NCI-H1105 treated with DMSO at 0.1 percent for 48 hours (cell line): ENCODE results near the gene MS4A18.
"Not testable (repeated sequence)": the region's sequence is repeated elsewhere in the genome, so short reads cannot be mapped to it uniquely, and the experiment has no call there.

ENCODE experiments used
- DNase-seq: peaks from one replicate; lab custom pipeline; 2025; lab: John Stamatoyannopoulos, UW

The MS4A18 gene

GRCh38 chr11:60724420-60724819, at the start of gene MS4A18:
Gene MS4A18 (plus strand): TSS chr11:60724720.
- DNase-seq: no peak

DNA sequence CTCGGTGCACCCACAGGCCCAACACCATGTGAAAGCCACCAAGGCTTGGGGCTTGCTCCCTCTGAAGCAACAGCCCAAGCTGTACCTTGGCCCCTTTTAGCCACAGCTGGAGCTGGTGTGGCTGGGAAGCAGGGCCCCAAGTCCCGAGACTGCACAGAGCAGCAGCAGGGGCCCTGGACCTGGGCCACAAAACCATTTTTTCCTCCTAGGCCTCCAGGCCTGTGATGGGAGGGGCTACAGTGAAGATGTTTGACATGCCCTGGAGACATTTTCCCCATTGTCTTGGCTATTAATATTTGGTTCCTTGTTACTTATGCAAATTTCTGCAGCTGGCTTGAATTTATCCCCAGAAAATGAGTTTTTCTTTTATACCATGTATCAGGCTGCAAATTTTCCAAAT, 46.3 kb upstream of the MS4A18 start:
- not testable (repeated sequence) for DNase-seq

GRCh38 chr11:60679879-60680278, 44.6 kb upstream of the MS4A18 start:
- no peak for DNase-seq

- no peak for DNase-seq
These were observed 43.9 kb upstream of the MS4A18 start for GRCh38 chr11:60680455-60681119.

- not testable (repeated sequence) for DNase-seq
These were observed 40.0 kb upstream of the MS4A18 start for GRCh38 chr11:60684541-60684848.

GRCh38 chr11:60691661-60692060, 32.9 kb upstream of the MS4A18 start:
- DNase-seq: no peak

DNA sequence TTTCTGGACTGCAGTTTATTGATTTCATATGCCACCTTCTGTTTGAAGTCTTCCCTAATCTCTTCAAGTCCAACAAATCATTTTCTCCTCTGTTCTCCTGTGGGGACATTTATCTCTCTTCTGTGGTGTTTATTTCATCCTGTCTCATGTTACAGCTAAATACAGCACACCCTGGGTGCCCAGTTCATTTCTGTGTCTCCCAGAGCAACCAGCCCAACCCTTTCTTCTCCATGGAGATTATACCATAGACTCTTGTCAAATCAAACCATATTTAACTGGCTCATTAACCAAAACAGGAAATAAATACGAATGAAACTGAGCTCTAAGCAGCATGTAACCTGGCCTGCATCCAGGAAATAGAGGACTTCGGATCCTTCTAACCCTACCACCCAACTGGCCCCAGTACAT, 25.2 kb upstream of the MS4A18 start, which contains the start of gene MS4A8:
Gene MS4A8, plus strand, starts transcription at position 329 of the 408 bp plus-strand sequence. CDS start 1,249 bp downstream, outside the sequence.
- peak; percentile 96 for DNase-seq

GRCh38 chr11:60699936-60700335, 24.6 kb upstream of the MS4A18 start:
- DNase-seq: no peak

DNA sequence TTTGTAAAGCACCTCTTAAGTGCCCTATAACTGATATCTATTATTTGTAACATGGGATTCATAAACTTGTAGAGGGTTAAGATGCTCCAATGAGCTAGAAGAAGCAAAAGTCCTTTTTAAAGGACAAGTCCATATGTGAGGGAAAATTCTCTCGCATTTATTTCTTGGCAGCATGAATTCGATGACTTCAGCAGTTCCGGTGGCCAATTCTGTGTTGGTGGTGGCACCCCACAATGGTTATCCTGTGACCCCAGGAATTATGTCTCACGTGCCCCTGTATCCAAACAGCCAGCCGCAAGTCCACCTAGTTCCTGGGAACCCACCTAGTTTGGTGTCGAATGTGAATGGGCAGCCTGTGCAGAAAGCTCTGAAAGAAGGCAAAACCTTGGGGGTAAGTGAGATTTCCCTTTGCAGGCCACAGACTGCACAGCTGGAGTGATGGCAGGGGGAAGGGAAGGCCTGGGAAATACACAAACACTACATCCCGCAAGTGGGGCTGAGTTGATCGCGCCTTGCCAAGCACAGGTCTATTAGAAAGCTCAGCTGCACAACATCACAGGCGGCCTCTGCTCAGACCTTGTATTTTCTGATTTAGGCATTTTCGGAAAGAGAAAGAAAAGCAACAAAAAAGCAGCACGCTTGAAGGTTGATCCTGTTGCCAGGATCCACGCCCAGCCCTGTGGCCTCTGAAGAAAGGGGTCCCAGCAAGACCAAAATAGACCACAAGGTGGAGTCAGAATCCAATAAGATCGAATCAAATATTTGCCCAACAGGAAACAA, 23.6 kb upstream of the MS4A18 start:
- peak; percentile 88 for DNase-seq

DNA sequence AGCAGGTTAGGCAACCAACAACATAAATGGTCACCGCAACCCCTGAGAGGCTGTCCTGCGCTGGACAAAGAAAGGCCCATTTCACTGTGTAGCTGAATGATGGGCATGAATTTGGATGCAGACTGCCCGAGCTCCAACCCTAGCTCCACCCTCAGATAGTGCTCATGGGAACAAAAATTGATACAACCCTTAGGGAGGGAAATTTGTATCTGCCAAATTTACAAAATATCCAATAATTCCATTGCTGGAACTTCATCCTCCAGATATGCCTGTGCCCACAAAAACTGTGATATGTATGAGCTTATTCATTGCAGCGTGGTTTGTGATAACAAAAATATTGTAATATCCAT, 23.1 kb upstream of the MS4A18 start:
- DNase-seq: no peak

DNA sequence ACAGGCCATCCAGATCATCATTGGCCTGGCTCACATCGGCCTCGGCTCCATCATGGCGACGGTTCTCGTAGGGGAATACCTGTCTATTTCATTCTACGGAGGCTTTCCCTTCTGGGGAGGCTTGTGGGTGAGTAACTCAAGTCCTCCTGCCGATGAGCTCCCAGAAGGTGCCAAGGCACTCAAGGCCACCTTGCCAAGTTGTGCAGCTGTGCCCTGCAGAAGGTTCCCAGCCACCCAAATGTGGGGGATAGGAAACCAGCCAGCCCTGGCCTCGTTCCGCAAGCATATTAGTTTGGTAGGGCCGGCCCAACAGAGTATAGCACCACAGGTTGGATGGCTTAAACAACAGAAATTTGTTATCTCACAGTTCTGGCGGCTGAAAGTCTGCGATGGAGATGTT, 21.1 kb upstream of the MS4A18 start:
- DNase-seq: no peak

DNA sequence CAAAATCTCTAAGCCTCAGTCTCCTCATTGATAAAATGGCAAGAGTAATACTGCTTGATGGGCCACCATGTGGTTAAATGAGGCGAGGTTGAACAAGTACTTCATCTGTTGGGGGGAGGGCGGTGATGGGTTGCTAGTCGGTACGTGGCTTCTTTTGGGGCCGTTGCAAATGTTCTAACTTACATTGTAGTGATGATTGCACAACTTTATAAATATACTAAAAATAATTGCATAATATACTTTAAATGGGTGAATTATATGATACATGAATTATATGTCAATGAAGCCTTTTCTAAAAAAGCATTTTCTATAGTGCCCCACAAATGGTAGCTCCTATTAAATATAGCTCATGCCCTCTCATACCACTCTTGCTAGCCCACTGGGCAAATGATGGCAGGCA, 18.6 kb upstream of the MS4A18 start:
- DNase-seq: no peak

DNA sequence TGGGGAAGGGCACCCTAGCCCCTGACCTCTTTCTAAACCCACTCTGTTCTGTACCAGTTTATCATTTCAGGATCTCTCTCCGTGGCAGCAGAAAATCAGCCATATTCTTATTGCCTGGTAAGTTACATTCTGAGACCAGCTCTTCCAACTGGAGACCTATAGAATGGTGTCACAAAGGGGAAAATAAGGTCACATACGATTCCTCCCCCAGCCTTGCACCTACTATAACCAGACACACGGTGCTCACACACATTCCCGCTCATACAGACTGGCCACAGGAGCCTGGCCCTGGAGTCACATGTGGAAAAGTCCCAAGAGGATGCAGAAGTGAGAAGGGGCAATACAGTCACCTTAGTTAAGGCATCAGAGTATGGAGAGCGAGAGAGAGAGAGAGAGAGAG, 17.6 kb upstream of the MS4A18 start:
- DNase-seq: no peak

DNA sequence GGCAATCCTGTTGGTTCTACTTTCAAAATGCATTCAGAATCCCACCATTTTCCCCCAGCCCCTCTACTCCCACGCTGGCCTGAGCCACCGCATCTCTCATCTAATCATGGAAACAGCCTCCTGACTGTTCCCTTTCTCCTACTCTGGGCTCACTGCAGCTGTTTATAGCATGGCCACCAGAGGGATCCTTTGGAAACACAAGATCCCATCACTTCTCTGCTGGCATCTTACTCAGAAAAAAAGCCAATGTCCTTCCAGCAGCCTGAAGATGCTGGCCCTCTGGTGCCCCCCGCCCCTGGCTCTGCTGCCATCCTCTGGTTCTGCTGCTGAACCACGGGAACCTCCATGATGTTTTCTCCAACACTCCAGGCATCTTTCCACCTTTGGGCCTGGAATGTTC, 14.0 kb upstream of the MS4A18 start:
- no peak for DNase-seq

- DNase-seq: no peak
These were observed 13.2 kb upstream of the MS4A18 start for GRCh38 chr11:60711276-60711675.

- DNase-seq: not testable (repeated sequence)
These were observed 11.1 kb upstream of the MS4A18 start for GRCh38 chr11:60713423-60713822.

GRCh38 chr11:60717956-60718355, 6.6 kb upstream of the MS4A18 start:
- no peak for DNase-seq

DNA sequence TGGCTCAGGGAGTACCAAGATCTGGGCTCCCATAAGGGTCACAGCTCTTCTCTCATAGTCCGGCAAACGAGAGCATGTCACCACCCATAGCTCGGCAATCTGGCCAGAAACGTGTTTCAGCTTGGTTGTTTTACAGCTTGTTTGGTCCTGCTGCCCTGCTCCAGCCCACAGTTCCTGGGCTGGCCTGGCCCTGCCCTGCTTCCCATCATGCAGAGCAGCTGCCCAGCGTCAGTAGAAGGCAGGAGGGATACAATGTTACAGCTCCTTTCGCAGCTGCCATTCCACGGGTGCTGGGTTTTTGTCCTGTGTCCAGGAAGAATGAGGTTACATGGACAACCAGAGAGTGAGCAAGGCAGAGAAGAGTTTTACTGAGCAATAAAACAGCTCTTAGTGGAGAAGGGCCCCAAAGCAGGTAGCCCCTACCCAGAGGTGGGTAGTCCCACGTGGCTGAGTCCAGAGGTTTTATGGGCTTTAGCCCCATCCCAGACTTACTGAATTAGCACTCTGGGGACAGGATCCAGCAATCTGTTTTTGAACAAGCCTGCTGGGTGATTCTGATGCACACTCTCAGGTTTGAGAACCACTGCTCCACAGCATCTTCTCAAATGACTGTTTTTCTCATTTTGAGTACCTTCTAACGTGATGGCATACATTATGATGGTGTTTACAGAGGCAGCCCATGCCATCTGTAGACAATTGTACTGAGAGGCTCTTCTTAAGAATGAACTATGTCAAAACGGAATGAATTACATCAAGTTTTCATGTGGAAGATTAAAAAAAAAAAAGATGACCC, 5.8 kb upstream of the MS4A18 start:
- DNase-seq: no peak

DNA sequence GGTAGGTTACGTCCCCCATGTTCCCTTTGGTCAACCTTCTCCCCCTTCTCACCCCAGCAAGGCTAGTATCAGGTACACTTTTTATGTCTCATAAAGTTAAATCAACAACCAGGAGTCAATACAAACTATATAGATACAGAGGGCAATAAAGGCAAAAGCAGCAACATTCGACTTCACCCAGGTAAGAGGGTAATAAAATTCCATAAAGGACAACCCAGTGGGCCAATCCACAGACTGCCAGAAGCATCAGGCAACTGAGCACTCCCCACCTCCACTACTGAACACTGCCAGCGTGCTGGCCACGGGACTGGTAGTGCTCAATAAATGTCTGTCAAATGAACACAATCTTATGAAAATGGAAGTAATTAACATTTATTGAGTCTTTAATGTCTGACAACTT, 5.1 kb upstream of the MS4A18 start:
- no peak for DNase-seq

- DNase-seq: no peak
These were observed 4.1 kb upstream of the MS4A18 start for GRCh38 chr11:60720460-60720859.

GRCh38 chr11:60725592-60725991, 1.1 kb downstream of the MS4A18 start:
- no peak for DNase-seq

GRCh38 chr11:60731586-60731985, 7.1 kb downstream of the MS4A18 start:
- DNase-seq: no peak

DNA sequence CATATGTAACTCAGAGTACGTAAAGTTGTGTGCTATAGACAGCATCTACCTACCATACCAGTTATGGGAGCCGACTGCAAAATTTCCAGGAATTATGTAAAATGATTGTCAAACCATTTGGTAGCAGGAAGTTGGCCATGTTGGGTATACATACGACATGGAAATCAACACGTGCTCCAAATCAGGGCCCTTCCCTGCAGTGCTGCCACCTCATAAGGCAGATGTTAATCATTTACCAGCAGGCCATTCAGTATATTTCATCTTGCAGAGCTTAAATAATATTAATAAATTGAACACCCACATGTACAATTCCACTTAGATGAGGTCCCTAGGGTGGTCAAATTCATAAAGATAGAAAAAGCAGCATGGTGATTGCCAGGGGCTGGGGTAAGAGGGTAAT, 9.8 kb downstream of the MS4A18 start:
- DNase-seq: no peak
